ENCODE measurements around the gene CHAC2. TPM values are rescaled to one million over a fixed set of nuclear protein-coding genes. Genes with fewer than 3 reads are reported as not detected.
A peak's percentile ranks its signal among the peaks of the same experiment; 100 is the strongest.
"Not testable (repeated sequence)": the region's sequence is repeated elsewhere in the genome, so short reads cannot be mapped to it uniquely, and the experiment has no call there.

The CHAC2 gene
- 25.8 and 30.2 TPM in 2 replicates for total RNA-seq (2014; rRNA removed; shearing (Covaris generic))

GRCh38 chr2:53767405-53768241 lies at the start of gene CHAC2:
Gene CHAC2 (plus strand): TSS chr2:53767804. CDS start chr2:53767887, 83 bp downstream.
- DNase-seq: peak; percentile 91 to 94
- no peaks in the 10 kb centered on the region for H3K9me3 ChIP-seq (replicated peaks)
- H3K4me1 ChIP-seq: no peaks in the 10 kb centered on the region
- no peaks in the 10 kb centered on the region for H3K27me3 ChIP-seq
- peak within 1 kb of the TSS; percentile 77 for H3K4me3 ChIP-seq
- H3K27ac ChIP-seq: peak within 1 kb of the TSS; percentile 85
- H3K36me3 ChIP-seq: peaks cover 16% of the 10 kb centered on the region

- not testable (repeated sequence) for H3K4me3 ChIP-seq; H3K9me3 ChIP-seq (replicated peaks); H3K36me3 ChIP-seq; H3K27me3 ChIP-seq; DNase-seq; H3K4me1 ChIP-seq; H3K27ac ChIP-seq
Measured at GRCh38 chr2:53720944-53721343, 46.7 kb upstream of the CHAC2 start.

- no peak for DNase-seq
- no peaks in the 10 kb centered on the region for H3K9me3 ChIP-seq (replicated peaks)
- no peaks in the 10 kb centered on the region for H3K27me3 ChIP-seq
- H3K27ac ChIP-seq: no peak overlapping the region
- H3K36me3 ChIP-seq: no peaks in the 10 kb centered on the region; the same call in 1 of the 2 replicates
- no peak overlapping the region for H3K4me3 ChIP-seq
- no peaks in the 10 kb centered on the region for H3K4me1 ChIP-seq
Measured at GRCh38 chr2:53724536-53724935, 43.1 kb upstream of the CHAC2 start.

GRCh38 chr2:53725662-53726061 lies 41.9 kb upstream of the CHAC2 start:
- no peak overlapping the region for H3K27ac ChIP-seq
- H3K4me3 ChIP-seq: no peak overlapping the region
- no peak for DNase-seq
- no peaks in the 10 kb centered on the region for H3K9me3 ChIP-seq (replicated peaks)
- peaks cover 7% of the 10 kb centered on the region for H3K36me3 ChIP-seq
- H3K27me3 ChIP-seq: no peaks in the 10 kb centered on the region
- no peaks in the 10 kb centered on the region for H3K4me1 ChIP-seq

GRCh38 chr2:53727921-53728320 lies 39.7 kb upstream of the CHAC2 start:
- DNase-seq: no peak
- no peak overlapping the region for H3K27ac ChIP-seq
- H3K4me1 ChIP-seq: no peaks in the 10 kb centered on the region
- peaks cover 20% of the 10 kb centered on the region for H3K36me3 ChIP-seq
- H3K27me3 ChIP-seq: no peaks in the 10 kb centered on the region
- no peak overlapping the region for H3K4me3 ChIP-seq
- no peaks in the 10 kb centered on the region for H3K9me3 ChIP-seq (replicated peaks)

GRCh38 chr2:53729143-53729762 lies 38.4 kb upstream of the CHAC2 start:
- Histone ChIP-seq H3K9me3 (replicated peaks) (no peaks in the 10 kb centered on the region), H3K4me3 (no peak overlapping the region), H3K36me3 (peaks cover 26% of the 10 kb centered on the region), H3K4me1 (no peaks in the 10 kb centered on the region), H3K27ac (no peak overlapping the region), H3K27me3 (no peaks in the 10 kb centered on the region)
- DNase-seq: no peak

- peaks cover 17% of the 10 kb centered on the region for H3K36me3 ChIP-seq
- H3K9me3 ChIP-seq (replicated peaks): peaks cover 6% of the 10 kb centered on the region; the same call in 1 of the 2 replicates
- no peak for DNase-seq
- no peaks in the 10 kb centered on the region for H3K4me1 ChIP-seq
- H3K4me3 ChIP-seq: no peak overlapping the region
- H3K27ac ChIP-seq: no peak overlapping the region
- no peaks in the 10 kb centered on the region for H3K27me3 ChIP-seq
Measured at GRCh38 chr2:53737091-53737490, 30.5 kb upstream of the CHAC2 start.

DNA sequence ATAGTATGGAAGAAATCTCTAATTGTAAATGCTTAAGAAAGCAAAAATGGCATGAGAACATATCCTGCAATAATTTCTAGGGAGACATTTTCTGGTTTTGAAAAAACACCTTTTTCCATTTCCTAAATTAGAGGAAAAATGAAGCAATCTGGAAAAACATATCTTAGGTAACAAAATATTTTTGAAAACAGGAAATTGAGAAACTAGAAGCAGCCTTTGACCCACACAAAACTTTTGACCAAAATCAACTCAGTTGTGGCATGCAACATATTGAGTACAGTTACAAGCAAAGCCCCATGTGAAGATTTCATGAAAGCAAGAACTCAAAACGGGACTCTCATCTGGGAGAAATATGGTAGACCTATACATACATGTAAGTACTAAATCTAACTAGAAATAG lies 28.6 kb upstream of the CHAC2 start:
- Histone ChIP-seq H3K36me3 (peaks cover 11% of the 10 kb centered on the region), H3K27me3 (no peaks in the 10 kb centered on the region), H3K4me1 (no peaks in the 10 kb centered on the region), H3K27ac (no peak overlapping the region), H3K4me3 (no peak overlapping the region), H3K9me3 (replicated peaks) (peaks cover 6% of the 10 kb centered on the region; the same call in 1 of the 2 replicates)
- DNase-seq: no peak

GRCh38 chr2:53740170-53740569 lies 27.4 kb upstream of the CHAC2 start:
- Histone ChIP-seq H3K4me1 (no peaks in the 10 kb centered on the region), H3K4me3 (no peak overlapping the region), H3K27me3 (no peaks in the 10 kb centered on the region), H3K9me3 (replicated peaks) (peaks cover 4% of the 10 kb centered on the region; the same call in 1 of the 2 replicates), H3K27ac (no peak overlapping the region), H3K36me3 (peaks cover 9% of the 10 kb centered on the region; the same call in 1 of the 2 replicates)
- peak in 1 of 2 experiments; percentile 35 for DNase-seq

DNA sequence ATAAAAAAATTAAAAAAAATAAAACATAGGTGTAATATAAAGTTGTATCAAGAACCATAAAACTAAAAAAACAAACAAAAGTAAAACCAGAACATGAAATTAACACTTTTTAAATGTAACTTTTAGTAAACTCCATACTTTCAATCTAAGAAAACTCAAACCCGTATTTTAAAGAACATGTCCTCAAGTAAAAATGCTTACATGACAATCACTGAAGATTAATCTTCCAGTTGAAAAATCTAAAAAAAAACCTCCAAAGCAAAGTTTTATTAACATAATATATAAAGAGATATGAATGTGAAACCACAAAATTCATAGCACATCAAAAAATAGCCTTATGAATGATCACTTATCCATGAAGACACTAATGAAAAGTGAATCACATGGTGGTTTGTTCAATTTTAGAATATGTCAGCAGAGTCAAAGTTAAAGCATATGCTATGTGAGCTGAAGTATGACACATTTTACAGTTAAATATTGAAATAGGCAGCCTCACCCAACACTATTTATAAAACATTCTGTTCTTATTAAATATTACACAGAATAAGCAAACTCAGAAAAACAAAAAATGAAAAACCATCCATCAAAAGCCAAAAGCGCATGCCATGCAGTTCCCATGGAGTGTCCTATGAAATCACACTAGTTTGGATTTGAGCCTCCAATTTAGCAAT lies 23.1 kb upstream of the CHAC2 start:
- DNase-seq: no peak

GRCh38 chr2:53750041-53750768 lies 17.4 kb upstream of the CHAC2 start:
- H3K9me3 ChIP-seq (replicated peaks): no peaks in the 10 kb centered on the region
- no peak for DNase-seq
- no peak overlapping the region for H3K27ac ChIP-seq
- no peak overlapping the region for H3K4me3 ChIP-seq
- H3K27me3 ChIP-seq: no peaks in the 10 kb centered on the region
- peaks cover 5% of the 10 kb centered on the region for H3K36me3 ChIP-seq
- no peaks in the 10 kb centered on the region for H3K4me1 ChIP-seq

More for the DNA sequence above, 23.1 kb upstream of the CHAC2 start:
- H3K9me3 ChIP-seq (replicated peaks): no peaks in the 10 kb centered on the region
- H3K27me3 ChIP-seq: no peaks in the 10 kb centered on the region
- H3K36me3 ChIP-seq: peaks cover 9% of the 10 kb centered on the region
- no peaks in the 10 kb centered on the region for H3K4me1 ChIP-seq
- no peak overlapping the region for H3K4me3 ChIP-seq
- H3K27ac ChIP-seq: no peak overlapping the region

GRCh38 chr2:53751728-53752127 lies 15.9 kb upstream of the CHAC2 start:
- H3K27me3 ChIP-seq: no peaks in the 10 kb centered on the region
- no peaks in the 10 kb centered on the region for H3K9me3 ChIP-seq (replicated peaks)
- no peak overlapping the region for H3K27ac ChIP-seq
- H3K36me3 ChIP-seq: peaks cover 16% of the 10 kb centered on the region
- no peak overlapping the region for H3K4me3 ChIP-seq
- H3K4me1 ChIP-seq: no peaks in the 10 kb centered on the region
- no peak for DNase-seq

GRCh38 chr2:53752385-53752784 lies 15.2 kb upstream of the CHAC2 start:
- Histone ChIP-seq H3K4me3 (no peak overlapping the region), H3K27ac (no peak overlapping the region), H3K9me3 (replicated peaks) (no peaks in the 10 kb centered on the region), H3K4me1 (no peaks in the 10 kb centered on the region), H3K36me3 (peaks cover 15% of the 10 kb centered on the region), H3K27me3 (no peaks in the 10 kb centered on the region)
- DNase-seq: no peak

DNA sequence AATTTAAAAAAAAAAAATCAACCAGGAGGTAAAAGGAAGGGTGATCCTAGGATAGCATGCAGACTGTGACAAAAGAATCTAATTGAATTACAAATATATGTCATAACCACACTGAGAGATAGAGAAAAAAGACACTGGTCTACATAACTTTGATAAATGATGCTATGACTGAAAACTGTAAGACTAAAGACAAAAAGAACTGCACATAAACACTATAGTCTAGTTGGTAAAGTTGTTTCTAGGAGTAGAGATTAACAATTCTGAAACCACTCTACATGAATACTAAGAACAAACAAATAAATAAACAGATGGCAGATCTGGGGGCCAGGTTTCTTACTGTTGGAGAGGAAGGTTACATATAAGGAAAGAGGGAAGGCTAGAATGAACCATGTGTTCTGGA lies 14.6 kb upstream of the CHAC2 start:
- no peak for DNase-seq
- no peak overlapping the region for H3K4me3 ChIP-seq
- no peaks in the 10 kb centered on the region for H3K27me3 ChIP-seq
- peaks cover 15% of the 10 kb centered on the region for H3K36me3 ChIP-seq
- no peak overlapping the region for H3K27ac ChIP-seq
- H3K9me3 ChIP-seq (replicated peaks): no peaks in the 10 kb centered on the region
- H3K4me1 ChIP-seq: no peaks in the 10 kb centered on the region
